Epithelial cell of esophagus (primary cell): Measurements from ENCODE around the gene PTPN14.

Experiments
- DNase-seq: peaks from one replicate; pipeline ENCODE4 v3.0.0; 2010; ENCODE audit warnings: low read depth
- H3K4me3 ChIP-seq: 2 replicates; pipeline ENCODE4 v1.5.1; 2011; ENCODE audit warnings: mild to moderate bottlenecking, low read length, control low read depth
- TF ChIP-seq, protein P1 (sequence below): IDR thresholded peaks from 2 replicates; pipeline ENCODE4 v1.5.1; 2011; ENCODE audit warnings: low read depth, mild to moderate bottlenecking, low read length, control low read depth, inconsistent platforms; ENCODE audit not compliant: insufficient read depth; ENCODE audit errors: missing control alignments

Gene PTPN14

DNA sequence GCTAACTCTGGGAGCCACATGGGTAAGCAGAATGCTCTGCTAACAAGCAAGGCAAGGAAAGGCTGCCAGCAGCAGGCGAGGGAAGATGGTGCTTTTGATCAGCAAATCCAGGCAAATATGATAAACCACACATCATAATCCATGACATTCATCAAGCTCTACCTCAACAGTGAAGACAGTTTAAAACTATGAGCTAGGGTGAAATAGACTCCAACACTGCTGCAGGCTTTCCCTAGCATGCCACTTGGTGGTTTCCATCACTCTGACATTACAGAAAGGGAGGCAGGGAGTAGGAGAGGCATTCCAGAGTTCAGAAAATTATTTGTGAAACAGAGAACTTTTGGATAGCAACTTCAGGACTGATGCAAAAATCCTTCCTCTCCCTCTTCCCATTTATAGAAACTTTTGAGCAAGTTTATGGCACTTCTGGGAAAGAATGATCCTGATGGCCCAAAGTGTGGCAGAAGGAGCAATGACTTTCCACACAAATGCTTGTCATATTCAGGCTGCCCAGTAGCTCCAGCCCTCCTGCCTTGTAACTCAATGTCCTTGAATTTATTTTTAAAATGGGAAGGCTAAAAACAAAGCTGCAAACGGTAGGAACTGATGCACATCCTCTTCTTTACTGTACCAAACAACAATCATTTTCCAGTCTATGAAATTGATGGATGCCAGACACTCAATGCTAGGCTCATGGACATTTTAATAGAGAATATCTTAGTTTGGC, 199.7 kb downstream of the PTPN14 start:
- no peak for DNase-seq
- no peak overlapping the region for H3K4me3 ChIP-seq
- TF ChIP-seq, protein P1, sequence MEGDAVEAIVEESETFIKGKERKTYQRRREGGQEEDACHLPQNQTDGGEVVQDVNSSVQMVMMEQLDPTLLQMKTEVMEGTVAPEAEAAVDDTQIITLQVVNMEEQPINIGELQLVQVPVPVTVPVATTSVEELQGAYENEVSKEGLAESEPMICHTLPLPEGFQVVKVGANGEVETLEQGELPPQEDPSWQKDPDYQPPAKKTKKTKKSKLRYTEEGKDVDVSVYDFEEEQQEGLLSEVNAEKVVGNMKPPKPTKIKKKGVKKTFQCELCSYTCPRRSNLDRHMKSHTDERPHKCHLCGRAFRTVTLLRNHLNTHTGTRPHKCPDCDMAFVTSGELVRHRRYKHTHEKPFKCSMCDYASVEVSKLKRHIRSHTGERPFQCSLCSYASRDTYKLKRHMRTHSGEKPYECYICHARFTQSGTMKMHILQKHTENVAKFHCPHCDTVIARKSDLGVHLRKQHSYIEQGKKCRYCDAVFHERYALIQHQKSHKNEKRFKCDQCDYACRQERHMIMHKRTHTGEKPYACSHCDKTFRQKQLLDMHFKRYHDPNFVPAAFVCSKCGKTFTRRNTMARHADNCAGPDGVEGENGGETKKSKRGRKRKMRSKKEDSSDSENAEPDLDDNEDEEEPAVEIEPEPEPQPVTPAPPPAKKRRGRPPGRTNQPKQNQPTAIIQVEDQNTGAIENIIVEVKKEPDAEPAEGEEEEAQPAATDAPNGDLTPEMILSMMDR, result no peak

DNA sequence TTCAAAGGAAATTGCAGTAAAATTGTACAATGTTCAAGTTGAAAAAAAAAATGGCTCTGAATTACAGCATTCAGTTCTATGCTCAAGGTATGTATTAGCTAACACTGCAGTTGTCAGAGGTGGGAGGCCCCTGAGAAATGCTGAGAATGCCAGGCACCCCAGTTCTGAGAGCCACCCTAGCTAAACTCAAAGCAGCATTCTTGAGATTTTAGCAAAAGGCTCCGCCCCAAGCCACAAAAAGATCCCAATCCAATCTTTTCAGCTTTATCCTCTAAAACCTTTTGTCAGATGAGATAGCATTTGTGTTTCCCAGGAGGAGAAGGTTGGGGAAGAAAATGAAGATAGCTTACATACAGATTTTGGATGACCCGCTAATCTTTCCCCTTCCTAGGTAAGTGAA, 201.6 kb downstream of the PTPN14 start:
- H3K4me3 ChIP-seq, result no peak overlapping the region
- DNase-seq, result no peak
- TF ChIP-seq, protein P1, result no peak

DNA sequence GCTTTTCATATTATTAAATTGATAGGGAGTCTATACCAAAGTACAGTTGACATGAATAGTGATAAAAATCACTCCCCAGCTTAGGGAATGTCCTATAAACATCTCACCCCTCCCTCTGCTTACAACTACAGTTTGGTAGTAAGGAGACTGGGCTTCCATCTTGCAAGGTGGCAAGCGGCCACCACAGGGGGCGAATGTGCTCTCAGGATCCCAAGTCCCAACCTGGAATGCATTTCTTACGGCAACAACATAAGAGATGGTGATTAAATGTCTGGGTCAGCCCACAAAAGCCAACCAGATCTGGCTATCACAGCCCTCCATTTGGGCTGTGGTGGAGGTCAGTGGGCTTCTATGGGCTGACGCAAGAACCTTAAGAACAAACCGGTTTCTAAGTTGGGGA, 202.4 kb downstream of the PTPN14 start:
- no peak overlapping the region for H3K4me3 ChIP-seq
- TF ChIP-seq, protein P1, result no peak
- DNase-seq, result no peak

DNA sequence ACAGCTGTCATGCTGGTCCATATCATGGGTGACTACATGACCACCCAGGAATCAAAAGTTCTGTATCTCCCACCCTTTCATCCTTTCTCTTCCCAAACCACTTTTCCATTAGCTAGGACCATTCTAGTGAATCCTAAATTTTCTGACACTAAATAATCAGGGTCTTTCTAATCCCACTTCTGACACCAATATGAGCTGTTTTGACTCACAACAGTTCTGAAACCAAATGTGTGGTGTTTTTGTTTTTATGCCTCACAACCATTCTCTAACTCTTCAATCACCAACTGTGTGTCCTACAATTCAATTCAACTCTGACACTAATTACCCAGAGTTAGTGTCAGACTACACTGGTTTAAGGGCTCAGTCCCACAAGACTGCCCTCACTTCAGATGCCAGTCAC, 206.5 kb downstream of the PTPN14 start:
- TF ChIP-seq, protein P1, result no peak
- no peak overlapping the region for H3K4me3 ChIP-seq
- DNase-seq, result no peak

DNA sequence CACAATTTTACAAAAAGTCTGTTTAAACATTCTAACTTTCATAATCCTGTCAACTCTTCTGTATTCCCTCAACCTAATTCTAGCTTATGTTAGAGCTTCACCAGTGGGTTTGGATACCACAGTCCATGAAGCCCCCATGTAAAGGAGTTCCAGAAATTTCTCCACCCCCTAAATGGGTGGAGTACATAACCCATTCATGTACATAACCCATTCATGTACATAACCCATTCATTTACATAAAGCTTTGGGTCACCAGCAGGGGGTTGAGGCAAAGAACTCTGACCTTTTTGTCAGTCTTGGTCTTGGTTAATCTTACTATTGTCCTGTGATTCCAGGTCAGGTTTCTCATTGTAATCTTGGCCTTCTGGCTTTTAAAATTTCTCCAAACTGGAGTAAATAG, 208.9 kb downstream of the PTPN14 start:
- no peak overlapping the region for H3K4me3 ChIP-seq
- no peak for DNase-seq
- TF ChIP-seq, protein P1, result no peak

DNA sequence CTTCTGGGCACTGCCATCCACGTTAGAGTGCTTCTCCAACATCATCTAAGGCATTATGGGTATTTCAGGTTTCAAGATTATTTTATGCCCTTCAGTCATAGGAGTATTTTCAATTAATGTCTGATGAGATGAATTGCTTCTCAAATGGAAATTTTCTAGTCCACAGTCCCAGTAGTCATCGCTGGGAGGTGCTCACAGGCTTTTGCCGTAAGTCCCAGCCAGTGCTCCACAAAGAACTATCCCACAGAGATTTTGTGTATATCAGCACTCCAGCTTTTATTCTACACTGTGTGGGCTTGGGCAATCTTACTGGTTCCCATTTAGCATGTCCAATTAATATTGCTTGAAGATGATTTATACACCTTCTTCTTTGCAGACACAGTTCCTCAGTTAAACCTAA, 209.5 kb downstream of the PTPN14 start:
- DNase-seq, result no peak
- no peak overlapping the region for H3K4me3 ChIP-seq
- TF ChIP-seq, protein P1, result no peak

DNA sequence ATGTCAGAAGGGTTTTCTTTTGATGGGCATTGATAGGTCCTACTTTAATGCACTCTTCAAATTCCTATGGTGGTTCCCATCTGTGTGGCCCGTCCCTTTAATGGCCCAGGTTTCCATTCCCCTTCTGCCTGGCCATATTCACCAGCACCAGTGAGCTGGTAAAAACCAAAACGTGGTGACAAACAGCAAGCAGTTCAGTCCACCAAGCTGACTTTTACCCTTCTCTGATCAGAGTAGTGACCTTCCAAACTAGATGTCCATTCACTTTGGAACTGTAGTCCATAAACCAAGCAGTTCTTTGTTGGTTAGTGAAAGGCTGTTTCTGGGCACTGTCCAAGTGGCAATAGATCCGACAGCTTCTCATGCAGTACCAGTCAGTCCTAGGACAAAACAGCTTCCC, 209.9 kb downstream of the PTPN14 start:
- DNase-seq, result no peak
- H3K4me3 ChIP-seq, result no peak overlapping the region
- TF ChIP-seq, protein P1, result no peak
